Spinal cord (tissue), 10 donors: ENCODE data around the gene MAP1B. TPM values are rescaled to one million over a fixed set of nuclear protein-coding genes. Genes with fewer than 3 reads are reported as not detected.
"Not testable (repeated sequence)": the region's sequence is repeated elsewhere in the genome, so short reads cannot be mapped to it uniquely, and the experiment has no call there.

Source experiments
- DNase-seq, 6 donors: peaks; one replicate each; pipeline versions ENCODE4 v3.0.0 to v3.0.0-alpha.2; 2013 to 2015; ENCODE audit warnings: low spot score in 6 of 6, low read depth in 4 of 6
- H3K27ac ChIP-seq: one replicate; pipeline ENCODE4 v1.5.1; 2013; ENCODE audit warnings: low read depth, low read length, control low read depth
- H3K27me3 ChIP-seq: one replicate; pipeline ENCODE4 v1.6.1; 2013; ENCODE audit warnings: low read length; ENCODE audit not compliant: control insufficient read depth, insufficient read depth
- H3K36me3 ChIP-seq: one replicate; pipeline ENCODE4 v1.6.1; 2013; ENCODE audit warnings: low read length; ENCODE audit not compliant: control insufficient read depth, insufficient read depth
- H3K4me1 ChIP-seq: one replicate; pipeline ENCODE4 v1.6.1; 2013; ENCODE audit warnings: low read length; ENCODE audit not compliant: control insufficient read depth, insufficient read depth
- H3K4me3 ChIP-seq: one replicate; pipeline ENCODE4 v1.5.1; 2013; ENCODE audit warnings: low read depth, low read length, control low read depth
- H3K9me3 ChIP-seq: one replicate; pipeline ENCODE4 v1.6.1; 2013; ENCODE audit warnings: low read length; ENCODE audit not compliant: control insufficient read depth, insufficient read depth
- WGBS: methylation state at CpG from one replicate; pipeline ENCODE4 v1.1.5; 2013; ENCODE audit warnings: missing lambda C conversion rate; ENCODE audit not compliant: insufficient coverage; 5-methylcytosine and 5-hydroxymethylcytosine counted together
- polyA plus RNA-seq, 2 donors: library from polyadenylated mRNA; unstranded; fragments of 120-200 nt; gene quantifications; one replicate each; pipeline ENCODE4 v1.2.1, GENCODE V29; 2013; ENCODE audit not compliant: insufficient read length in 2 of 2
- total RNA-seq, 2 donors: library from RNA; depleted of rRNA in 1 of 2; stranded (reverse); fragments of 120-200 nt in 1 of 2; fragments of >200 nt in 1 of 2; gene quantifications; one replicate each; pipeline versions ENCODE4 v1.2.3 to v1.2.4, GENCODE V29; 2013 to 2014
- donor health status: healthy.

MAP1B gene
- total and polyA plus RNA-seq, 4 donors: 200 to 506 (median 407) TPM

DNA sequence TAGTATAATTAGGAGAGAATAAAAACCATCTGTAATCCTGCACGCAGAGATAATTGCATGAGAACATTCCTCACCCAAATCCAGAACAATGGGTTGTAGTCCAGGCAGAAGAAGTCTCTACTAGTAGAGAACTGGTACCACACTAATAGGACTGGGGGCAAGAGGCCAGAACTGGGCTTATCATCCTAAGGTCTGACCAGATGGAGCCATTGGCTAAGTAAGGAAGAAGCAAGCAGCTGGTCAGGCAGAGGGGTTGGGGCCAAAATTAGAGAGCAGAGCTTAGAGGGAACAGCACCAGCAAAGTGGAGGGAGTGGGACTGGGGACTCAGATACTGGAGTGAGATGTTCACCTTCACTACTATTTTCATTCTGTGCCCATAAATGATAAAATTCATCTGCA, 35.4 kb upstream of the MAP1B start:
- Histone ChIP-seq H3K4me1 (no peaks in the 10 kb centered on the region), H3K36me3 (no peaks in the 10 kb centered on the region), H3K27ac (no peak overlapping the region), H3K9me3 (no peaks in the 10 kb centered on the region), H3K27me3 (no peaks in the 10 kb centered on the region), H3K4me3 (no peak overlapping the region)
- no CpG with 5 or more reads among the region's 1 CpG for whole genome bisulfite sequencing
- DNase-seq: no peak

DNA sequence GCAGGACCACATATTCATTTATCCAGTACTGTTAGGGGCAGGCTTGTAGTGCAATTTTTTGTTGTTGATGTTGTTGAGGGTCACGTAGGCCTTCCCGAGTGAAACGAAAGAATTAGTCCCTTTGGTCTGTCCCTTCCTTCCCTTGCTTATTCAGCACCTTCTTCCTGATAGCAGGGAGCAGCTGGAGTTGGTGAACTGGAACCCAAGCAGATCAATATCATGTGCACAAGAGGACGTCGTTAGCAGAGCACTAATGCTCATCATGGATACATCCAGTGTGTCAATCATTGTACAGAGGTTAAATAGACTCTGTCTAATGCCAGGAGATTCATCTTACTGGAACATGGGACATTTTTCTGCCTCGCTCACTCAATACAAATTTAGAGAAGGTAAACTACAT, 33.0 kb upstream of the MAP1B start:
- Histone ChIP-seq H3K36me3 (no peaks in the 10 kb centered on the region), H3K4me3 (no peak overlapping the region), H3K27me3 (no peaks in the 10 kb centered on the region), H3K9me3 (no peaks in the 10 kb centered on the region), H3K27ac (no peak overlapping the region), H3K4me1 (no peaks in the 10 kb centered on the region)
- peak in 1 of 6 donors; percentile 30 for DNase-seq
- WGBS: 80% methylated on average over 4 of the region's 6 CpGs

DNA sequence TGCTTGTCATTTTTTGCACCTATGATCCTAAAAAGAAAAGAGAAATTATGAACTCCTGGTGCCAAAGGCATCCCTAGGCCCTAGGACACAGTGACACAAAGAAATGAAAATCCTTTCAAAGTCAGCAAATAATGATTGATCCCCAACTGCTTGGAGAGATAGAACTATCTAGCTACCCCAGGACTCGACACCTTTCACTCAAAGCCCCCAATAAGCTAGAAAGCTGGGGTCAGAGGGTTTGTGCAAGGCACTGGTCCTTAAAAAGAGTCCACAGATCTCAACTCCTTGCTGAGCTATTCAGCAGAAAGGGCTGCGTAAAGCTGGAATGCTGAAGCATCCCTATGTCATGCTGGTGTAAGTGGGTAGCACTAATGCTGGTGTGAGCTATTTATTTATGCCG, 31.8 kb upstream of the MAP1B start:
- Histone ChIP-seq H3K36me3 (no peaks in the 10 kb centered on the region), H3K27me3 (no peaks in the 10 kb centered on the region), H3K4me3 (no peak overlapping the region), H3K27ac (no peak overlapping the region), H3K4me1 (no peaks in the 10 kb centered on the region), H3K9me3 (no peaks in the 10 kb centered on the region)
- DNase-seq: no peak
- no CpG with 5 or more reads among the region's 3 CpGs for WGBS

DNA sequence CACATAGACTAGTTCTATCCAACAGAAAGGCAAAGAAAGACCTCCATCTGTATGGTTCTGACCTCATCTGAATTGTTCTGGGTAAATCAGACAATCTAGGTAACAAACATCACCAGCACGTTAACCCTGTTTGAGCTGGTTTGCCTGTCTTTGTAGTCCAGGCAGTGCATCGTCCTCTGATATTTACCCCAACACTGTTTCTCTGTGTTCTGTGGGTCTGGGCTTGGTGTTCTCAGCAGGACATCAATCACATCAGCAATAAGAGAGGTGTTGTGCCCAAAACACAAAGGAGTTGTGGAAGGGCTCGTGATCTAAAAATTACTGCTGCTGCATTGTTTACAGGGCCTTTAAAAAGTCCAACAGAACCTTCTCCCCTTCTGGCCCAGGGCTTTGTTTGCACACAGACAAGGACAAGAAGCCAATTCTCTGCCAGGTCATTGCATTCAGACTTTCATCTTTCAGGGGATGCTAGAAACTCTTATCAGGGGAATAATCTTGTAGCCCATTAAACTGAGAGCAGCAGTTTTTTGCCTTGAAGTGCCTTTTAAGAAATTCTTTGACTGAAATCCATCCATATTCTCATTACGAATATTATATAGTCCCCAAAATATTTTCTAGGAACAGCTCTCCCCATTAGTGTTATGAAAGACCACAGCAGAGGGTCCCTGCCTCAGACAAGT, 30.5 kb upstream of the MAP1B start:
- no peaks in the 10 kb centered on the region for H3K36me3 ChIP-seq
- no peak overlapping the region for H3K4me3 ChIP-seq
- H3K4me1 ChIP-seq: no peaks in the 10 kb centered on the region
- DNase-seq: peak in 1 of 6 donors; percentile 60
- WGBS: no CpG with 5 or more reads among the region's 4 CpGs
- no peak overlapping the region for H3K27ac ChIP-seq
- H3K27me3 ChIP-seq: no peaks in the 10 kb centered on the region
- H3K9me3 ChIP-seq: no peaks in the 10 kb centered on the region

DNA sequence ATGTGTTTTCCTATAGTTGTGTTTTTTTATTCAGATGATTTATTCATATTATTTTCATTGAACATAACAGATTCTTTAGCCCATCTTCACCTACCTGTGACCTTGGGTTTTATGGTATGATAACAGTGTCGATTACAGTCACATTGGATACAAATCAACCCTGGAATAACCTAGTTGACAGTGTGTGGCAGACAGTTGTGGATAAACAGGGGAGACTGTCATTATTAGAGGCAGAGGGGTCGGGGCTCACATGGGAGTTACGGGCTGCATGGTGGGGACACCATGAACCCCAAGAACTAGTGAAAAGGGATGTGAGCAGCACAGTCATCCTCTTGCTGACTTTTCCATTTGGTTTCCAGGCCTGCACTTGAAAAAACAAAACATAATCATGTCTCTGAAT, 29.9 kb upstream of the MAP1B start:
- DNase-seq: no peak
- H3K4me1 ChIP-seq: no peaks in the 10 kb centered on the region
- no peaks in the 10 kb centered on the region for H3K9me3 ChIP-seq
- WGBS: 80% methylated on average over 2 of the region's 3 CpGs
- H3K27ac ChIP-seq: no peak overlapping the region
- H3K27me3 ChIP-seq: no peaks in the 10 kb centered on the region
- no peaks in the 10 kb centered on the region for H3K36me3 ChIP-seq
- no peak overlapping the region for H3K4me3 ChIP-seq

GRCh38 chr5:72079288-72079687, 28.0 kb upstream of the MAP1B start:
- no peak for DNase-seq
- no peaks in the 10 kb centered on the region for H3K36me3 ChIP-seq
- WGBS: 16% methylated on average over 7 of the region's 7 CpGs
- no peak overlapping the region for H3K27ac ChIP-seq
- H3K4me3 ChIP-seq: no peak overlapping the region
- H3K4me1 ChIP-seq: no peaks in the 10 kb centered on the region
- no peaks in the 10 kb centered on the region for H3K9me3 ChIP-seq
- no peaks in the 10 kb centered on the region for H3K27me3 ChIP-seq

DNA sequence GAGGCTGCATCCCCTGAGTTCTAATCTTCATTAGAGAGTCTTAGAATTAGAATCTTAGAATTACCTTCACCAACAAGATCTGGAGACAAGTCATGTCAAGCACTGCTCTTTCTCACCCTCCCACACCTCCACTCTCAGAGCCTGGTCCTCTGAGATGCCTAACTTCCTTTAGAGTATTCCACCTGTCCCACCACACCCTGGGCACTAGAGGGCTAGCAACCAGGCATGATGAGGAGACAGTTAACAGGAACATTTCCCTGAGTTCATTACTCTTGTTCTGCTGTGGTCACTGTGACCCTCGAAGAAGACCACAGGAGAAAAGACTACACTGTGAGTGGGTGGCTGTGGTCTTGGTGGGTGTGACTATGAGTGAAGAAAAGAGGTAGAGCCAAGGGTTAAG, 25.2 kb upstream of the MAP1B start:
- Histone ChIP-seq H3K4me3 (no peak overlapping the region), H3K4me1 (no peaks in the 10 kb centered on the region), H3K27ac (no peak overlapping the region), H3K36me3 (no peaks in the 10 kb centered on the region), H3K9me3 (no peaks in the 10 kb centered on the region), H3K27me3 (no peaks in the 10 kb centered on the region)
- no CpG with 5 or more reads among the region's 1 CpG for WGBS
- no peak for DNase-seq

GRCh38 chr5:72084876-72085275, 22.4 kb upstream of the MAP1B start:
- no CpG with 5 or more reads among the region's 4 CpGs for WGBS
- no peak for DNase-seq
- Histone ChIP-seq H3K36me3 (no peaks in the 10 kb centered on the region), H3K4me1 (no peaks in the 10 kb centered on the region), H3K9me3 (no peaks in the 10 kb centered on the region), H3K27me3 (no peaks in the 10 kb centered on the region), H3K4me3 (no peak overlapping the region), H3K27ac (no peak overlapping the region)

DNA sequence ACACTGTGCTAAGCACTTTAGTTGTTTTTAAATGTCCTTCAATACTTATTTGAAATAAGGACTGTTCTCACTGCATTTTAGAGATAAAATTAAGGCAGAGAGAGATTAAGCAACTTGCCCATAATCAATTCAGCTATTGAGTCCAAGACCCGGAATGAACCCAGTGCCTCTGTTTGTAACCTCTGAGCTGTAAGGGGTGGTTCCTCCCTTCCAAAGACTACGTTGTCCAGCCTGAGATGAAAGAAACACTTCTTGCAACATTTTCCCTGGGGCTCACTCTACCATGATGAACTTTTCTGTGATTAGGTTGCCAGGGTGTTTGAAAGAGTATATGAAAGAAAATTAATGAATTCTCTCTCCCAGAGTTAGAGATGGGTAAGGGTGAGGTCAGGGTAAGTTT, 22.0 kb upstream of the MAP1B start:
- Histone ChIP-seq H3K36me3 (no peaks in the 10 kb centered on the region), H3K9me3 (no peaks in the 10 kb centered on the region), H3K4me1 (no peaks in the 10 kb centered on the region), H3K27me3 (no peaks in the 10 kb centered on the region), H3K27ac (no peak overlapping the region), H3K4me3 (no peak overlapping the region)
- WGBS: no CpG with 5 or more reads among the region's 2 CpGs
- no peak for DNase-seq

DNA sequence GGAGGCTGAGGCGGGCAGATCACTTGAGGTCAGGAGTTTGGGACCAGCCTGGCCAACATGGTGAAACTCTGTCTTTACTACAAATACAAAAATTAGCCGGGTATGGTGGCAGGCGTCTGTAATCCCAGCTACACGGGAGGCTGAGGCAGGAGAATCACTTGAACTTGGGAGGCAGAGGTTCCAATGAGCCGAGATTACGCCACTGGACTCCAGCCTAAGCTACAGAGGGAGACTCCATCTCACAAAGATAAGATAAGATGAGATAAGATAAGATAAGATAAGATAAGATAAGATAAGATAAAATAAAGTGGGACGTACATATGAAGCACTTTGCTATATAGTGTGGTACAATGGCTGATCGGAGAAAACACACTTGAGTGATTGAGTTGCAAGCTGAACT, 17.6 kb upstream of the MAP1B start:
- not testable (repeated sequence) for H3K4me3 ChIP-seq, H3K36me3 ChIP-seq, H3K4me1 ChIP-seq, H3K9me3 ChIP-seq, H3K27me3 ChIP-seq, H3K27ac ChIP-seq, DNase-seq
- WGBS: no CpG with 5 or more reads among the region's 8 CpGs
